Skeletal muscle tissue (tissue), 4 donors: Measurements from ENCODE around the gene DENND1A. TPM values are rescaled to one million over a fixed set of nuclear protein-coding genes. Genes with fewer than 3 reads are reported as not detected.

Experiments
- H3K27ac ChIP-seq: one replicate; pipeline ENCODE4 v1.7.0; 2013; ENCODE audit warnings: mild to moderate bottlenecking, low read depth, low read length, inconsistent platforms
- H3K27me3 ChIP-seq, 3 donors: one replicate each; pipeline ENCODE4 v1.7.0; 2013; ENCODE audit warnings: low read length in 3 of 3; ENCODE audit not compliant: control insufficient read depth in 3 of 3, insufficient read depth in 3 of 3
- H3K36me3 ChIP-seq, 3 donors: one replicate each; pipeline ENCODE4 v1.7.0; 2013; ENCODE audit warnings: low read length in 3 of 3; ENCODE audit not compliant: control insufficient read depth in 3 of 3, insufficient read depth in 3 of 3
- H3K4me1 ChIP-seq, 3 donors: one replicate each; pipeline ENCODE4 v1.7.0; 2013; ENCODE audit warnings: low read length in 3 of 3, mild to moderate bottlenecking in 3 of 3; ENCODE audit not compliant: control insufficient read depth in 3 of 3, insufficient read depth in 3 of 3
- H3K4me3 ChIP-seq, 3 donors: one replicate each; pipeline ENCODE4 v1.7.0; 2013; ENCODE audit warnings: low read length in 3 of 3
- H3K9ac ChIP-seq, 3 donors: one replicate each; pipeline ENCODE4 v1.7.0; 2013; ENCODE audit warnings: low read length in 3 of 3, mild to moderate bottlenecking in 3 of 3, moderate library complexity in 2 of 3, low read depth in 1 of 3
- H3K9me3 ChIP-seq, 3 donors: one replicate each; pipeline ENCODE4 v1.7.0; 2013; ENCODE audit warnings: low read length in 3 of 3; ENCODE audit not compliant: control insufficient read depth in 3 of 3
- total RNA-seq: library from RNA; depleted of rRNA; stranded (reverse); fragments of >200 nt; gene quantifications from one replicate; pipeline ENCODE4 v1.2.3, GENCODE V29; 2014
- donor health status: Osteomylitis.

The DENND1A gene
- total RNA-seq, 1 donor from 2014 or later, result 23.5 TPM

DNA sequence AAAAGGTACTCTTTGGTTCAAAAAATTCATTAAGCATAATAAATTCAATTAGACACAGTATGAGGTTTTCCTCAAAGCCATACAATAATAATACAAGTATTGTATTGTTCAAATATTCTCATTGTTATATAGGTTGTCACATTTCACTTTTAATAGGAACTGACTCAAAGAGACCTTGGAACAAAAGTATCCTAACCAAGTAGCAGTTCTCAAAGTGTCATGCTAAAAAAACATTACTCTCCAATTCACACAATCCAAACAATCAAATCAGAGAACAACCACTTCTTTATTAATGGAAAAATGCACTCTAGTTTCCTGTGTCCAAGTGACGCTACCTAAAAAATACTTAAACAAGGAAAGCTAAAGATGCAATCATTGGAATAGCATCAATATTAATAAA is 115.4 kb downstream of the DENND1A start:
- Histone ChIP-seq H3K27me3 (no peaks in the 10 kb centered on the region), H3K4me3 (no peak overlapping the region), H3K27ac (no peak overlapping the region), H3K4me1 (no peaks in the 10 kb centered on the region), H3K9ac (no peak overlapping the region), H3K36me3 (no peaks in the 10 kb centered on the region), H3K9me3 (no peaks in the 10 kb centered on the region)

DNA sequence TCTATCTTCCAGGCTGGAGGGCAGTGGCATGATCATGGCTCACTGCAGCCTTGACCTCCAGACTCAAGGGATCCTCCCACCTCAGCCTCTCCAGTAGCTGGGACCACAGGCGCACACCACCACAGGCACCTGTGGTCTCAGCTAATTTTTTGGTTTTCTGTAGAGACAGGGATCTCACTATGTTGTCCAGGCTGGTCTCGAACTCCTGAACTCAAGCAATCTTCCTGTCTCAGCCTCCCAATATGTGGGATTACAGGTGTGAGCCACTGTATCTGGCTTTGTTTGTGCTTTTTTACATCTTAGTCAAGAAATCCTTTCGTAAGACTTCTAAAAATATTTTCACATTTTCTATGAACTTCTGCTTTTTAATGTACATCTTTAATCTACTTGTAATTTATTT is 116.9 kb downstream of the DENND1A start:
- H3K9ac ChIP-seq, result no peak overlapping the region
- no peak overlapping the region for H3K4me3 ChIP-seq
- H3K27ac ChIP-seq, result no peak overlapping the region
- H3K27me3 ChIP-seq, result no peaks in the 10 kb centered on the region
- H3K9me3 ChIP-seq, result no peaks in the 10 kb centered on the region
- H3K4me1 ChIP-seq, result no peaks in the 10 kb centered on the region
- no peaks in the 10 kb centered on the region for H3K36me3 ChIP-seq

- H3K9ac ChIP-seq, result no peak overlapping the region
- H3K4me3 ChIP-seq, result no peak overlapping the region
- no peak overlapping the region for H3K27ac ChIP-seq
- H3K4me1 ChIP-seq, result no peaks in the 10 kb centered on the region
- H3K9me3 ChIP-seq, result no peaks in the 10 kb centered on the region
- H3K36me3 ChIP-seq, result no peaks in the 10 kb centered on the region
- H3K27me3 ChIP-seq, result no peaks in the 10 kb centered on the region
Measured at GRCh38 chr9:123807251-123807650, 122.7 kb downstream of the DENND1A start.

- Histone ChIP-seq H3K4me3 (no peak overlapping the region), H3K27ac (no peak overlapping the region), H3K27me3 (no peaks in the 10 kb centered on the region), H3K9me3 (no peaks in the 10 kb centered on the region), H3K36me3 (no peaks in the 10 kb centered on the region), H3K9ac (no peak overlapping the region), H3K4me1 (no peaks in the 10 kb centered on the region)
Measured at GRCh38 chr9:123806829-123807228, 123.1 kb downstream of the DENND1A start.

DNA sequence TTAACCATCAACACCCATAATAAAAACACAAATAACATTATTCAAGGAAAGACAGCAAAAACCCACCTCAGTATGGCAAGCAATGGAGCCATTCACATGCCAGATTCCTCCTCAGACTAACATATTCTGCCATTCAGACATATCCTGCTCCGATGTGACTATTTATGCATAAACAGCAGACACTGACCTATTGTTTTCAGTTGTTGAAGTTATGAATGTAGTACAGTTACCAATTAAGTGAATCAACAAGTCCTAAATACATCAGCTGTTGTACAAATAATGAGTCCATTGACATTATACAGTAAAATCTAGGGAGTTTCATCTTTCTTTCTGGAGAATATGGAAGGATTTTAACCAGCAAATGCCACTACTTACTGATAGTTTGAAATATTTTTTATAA is 131.7 kb downstream of the DENND1A start:
- Histone ChIP-seq H3K4me1 (peaks cover 0 to 4% (median 4%) of the 10 kb centered on the region in 3 donors), H3K9ac (no peak overlapping the region), H3K9me3 (no peaks in the 10 kb centered on the region), H3K27ac (no peak overlapping the region), H3K27me3 (no peaks in the 10 kb centered on the region), H3K36me3 (no peaks in the 10 kb centered on the region), H3K4me3 (no peak overlapping the region)

- no peaks in the 10 kb centered on the region for H3K27me3 ChIP-seq
- H3K4me1 ChIP-seq, result peaks cover 0 to 4% (median 4%) of the 10 kb centered on the region in 3 donors
- H3K36me3 ChIP-seq, result no peaks in the 10 kb centered on the region
- no peak overlapping the region for H3K4me3 ChIP-seq
- H3K9ac ChIP-seq, result no peak overlapping the region
- H3K27ac ChIP-seq, result no peak overlapping the region
- H3K9me3 ChIP-seq, result no peaks in the 10 kb centered on the region
Measured at GRCh38 chr9:123796618-123797484, 133.1 kb downstream of the DENND1A start.

- H3K4me1 ChIP-seq, result peaks cover 0 to 4% (median 4%) of the 10 kb centered on the region in 3 donors
- no peaks in the 10 kb centered on the region for H3K9me3 ChIP-seq
- H3K4me3 ChIP-seq, result no peak overlapping the region
- no peak overlapping the region for H3K27ac ChIP-seq
- no peaks in the 10 kb centered on the region for H3K36me3 ChIP-seq
- no peaks in the 10 kb centered on the region for H3K27me3 ChIP-seq
- H3K9ac ChIP-seq, result no peak overlapping the region
Measured at GRCh38 chr9:123796094-123796493, 133.8 kb downstream of the DENND1A start.

GRCh38 chr9:123795336-123795735 is 134.6 kb downstream of the DENND1A start:
- H3K27me3 ChIP-seq, result no peaks in the 10 kb centered on the region
- no peaks in the 10 kb centered on the region for H3K36me3 ChIP-seq
- no peaks in the 10 kb centered on the region for H3K9me3 ChIP-seq
- no peak overlapping the region for H3K27ac ChIP-seq
- H3K9ac ChIP-seq, result no peak overlapping the region
- H3K4me1 ChIP-seq, result no peaks in the 10 kb centered on the region
- no peak overlapping the region for H3K4me3 ChIP-seq

GRCh38 chr9:123792501-123792900 is 137.4 kb downstream of the DENND1A start:
- H3K36me3 ChIP-seq, result no peaks in the 10 kb centered on the region
- H3K27ac ChIP-seq, result no peak overlapping the region
- no peaks in the 10 kb centered on the region for H3K27me3 ChIP-seq
- no peak overlapping the region for H3K4me3 ChIP-seq
- H3K9ac ChIP-seq, result no peak overlapping the region
- no peaks in the 10 kb centered on the region for H3K9me3 ChIP-seq
- no peaks in the 10 kb centered on the region for H3K4me1 ChIP-seq

GRCh38 chr9:123789554-123790292 is 140.2 kb downstream of the DENND1A start:
- no peak overlapping the region for H3K27ac ChIP-seq

More at GRCh38 chr9:123789554-123790292, 140.2 kb downstream of the DENND1A start:
- Histone ChIP-seq H3K27me3 (no peaks in the 10 kb centered on the region), H3K36me3 (no peaks in the 10 kb centered on the region), H3K4me3 (no peak overlapping the region), H3K9ac (no peak overlapping the region), H3K4me1 (no peaks in the 10 kb centered on the region), H3K9me3 (no peaks in the 10 kb centered on the region)
